ENCODE data around the gene PAAF1.

- TF ChIP-seq, protein P1, sequence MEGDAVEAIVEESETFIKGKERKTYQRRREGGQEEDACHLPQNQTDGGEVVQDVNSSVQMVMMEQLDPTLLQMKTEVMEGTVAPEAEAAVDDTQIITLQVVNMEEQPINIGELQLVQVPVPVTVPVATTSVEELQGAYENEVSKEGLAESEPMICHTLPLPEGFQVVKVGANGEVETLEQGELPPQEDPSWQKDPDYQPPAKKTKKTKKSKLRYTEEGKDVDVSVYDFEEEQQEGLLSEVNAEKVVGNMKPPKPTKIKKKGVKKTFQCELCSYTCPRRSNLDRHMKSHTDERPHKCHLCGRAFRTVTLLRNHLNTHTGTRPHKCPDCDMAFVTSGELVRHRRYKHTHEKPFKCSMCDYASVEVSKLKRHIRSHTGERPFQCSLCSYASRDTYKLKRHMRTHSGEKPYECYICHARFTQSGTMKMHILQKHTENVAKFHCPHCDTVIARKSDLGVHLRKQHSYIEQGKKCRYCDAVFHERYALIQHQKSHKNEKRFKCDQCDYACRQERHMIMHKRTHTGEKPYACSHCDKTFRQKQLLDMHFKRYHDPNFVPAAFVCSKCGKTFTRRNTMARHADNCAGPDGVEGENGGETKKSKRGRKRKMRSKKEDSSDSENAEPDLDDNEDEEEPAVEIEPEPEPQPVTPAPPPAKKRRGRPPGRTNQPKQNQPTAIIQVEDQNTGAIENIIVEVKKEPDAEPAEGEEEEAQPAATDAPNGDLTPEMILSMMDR (IDR thresholded peaks at IDR 0.05 in 8 of 11, conservative IDR thresholded peaks at IDR 0.05 in 3 of 11), result no peak
- TF ChIP-seq POLR2A (IDR thresholded peaks at IDR 0.05) (no peak), POLR2AphosphoS5 (IDR thresholded peaks at IDR 0.05) (no peak)
Measured at GRCh38 chr11:73946798-73947458, 70.1 kb downstream of the PAAF1 start.
